Stimulated activated CD4-positive, alpha-beta T cell treated with anti-CD3 and anti-CD28 coated beads, Interleukin-1b, Interleukin-23, amount 100 ng/mL, for 4 hours (primary cell): ENCODE data around the gene SLC16A2.
"Not testable (repeated sequence)": the region's sequence is repeated elsewhere in the genome, so short reads cannot be mapped to it uniquely, and the experiment has no call there.

ENCODE experiments used
- DNase-seq, 2 donors: peaks; one replicate each; pipeline ENCODE4 v3.0.0-alpha.2; 2020; ENCODE audit warnings: low read depth in 2 of 2

SLC16A2 gene

GRCh38 chrX:74446876-74447275 lies 25.6 kb downstream of the SLC16A2 start:
- no peak for DNase-seq

- no peak for DNase-seq
These were observed 27.4 kb downstream of the SLC16A2 start for GRCh38 chrX:74448669-74449068.

GRCh38 chrX:74449322-74449936 lies 28.1 kb downstream of the SLC16A2 start:
- DNase-seq, result peak; percentile 7 to 23

- DNase-seq, result no peak
These were observed 28.6 kb downstream of the SLC16A2 start for GRCh38 chrX:74449937-74450330.

GRCh38 chrX:74450803-74451449 lies 29.6 kb downstream of the SLC16A2 start:
- no peak for DNase-seq

GRCh38 chrX:74451450-74452198 lies 30.3 kb downstream of the SLC16A2 start:
- DNase-seq, result no peak

- no peak for DNase-seq
These were observed 30.8 kb downstream of the SLC16A2 start for GRCh38 chrX:74452199-74452481.

- DNase-seq, result no peak
These were observed 31.9 kb downstream of the SLC16A2 start for GRCh38 chrX:74453178-74453577.

GRCh38 chrX:74454233-74454632 lies 32.9 kb downstream of the SLC16A2 start:
- DNase-seq, result not testable (repeated sequence)

- no peak for DNase-seq
These were observed 37.4 kb downstream of the SLC16A2 start for GRCh38 chrX:74458736-74459135.

GRCh38 chrX:74461384-74461783 lies 40.1 kb downstream of the SLC16A2 start:
- no peak for DNase-seq

- DNase-seq, result no peak
These were observed 43.4 kb downstream of the SLC16A2 start for GRCh38 chrX:74464722-74465121.

- no peak for DNase-seq
These were observed 44.1 kb downstream of the SLC16A2 start for GRCh38 chrX:74465424-74465823.

GRCh38 chrX:74467656-74468055 lies 46.4 kb downstream of the SLC16A2 start:
- DNase-seq, result no peak

GRCh38 chrX:74473116-74473515 lies 51.8 kb downstream of the SLC16A2 start:
- not testable (repeated sequence) for DNase-seq

- no peak for DNase-seq
These were observed 69.0 kb downstream of the SLC16A2 start for GRCh38 chrX:74490247-74490646.

GRCh38 chrX:74492720-74493201 lies 71.5 kb downstream of the SLC16A2 start:
- peak in 1 of 2 donors; percentile 3 for DNase-seq

- DNase-seq, result no peak
These were observed 72.5 kb downstream of the SLC16A2 start for GRCh38 chrX:74493806-74494205.

- no peak for DNase-seq
These were observed 77.6 kb downstream of the SLC16A2 start for GRCh38 chrX:74498924-74499323.

GRCh38 chrX:74500067-74500466 lies 78.8 kb downstream of the SLC16A2 start:
- no peak for DNase-seq

GRCh38 chrX:74500555-74500954 lies 79.3 kb downstream of the SLC16A2 start:
- DNase-seq, result no peak

GRCh38 chrX:74505437-74505836 lies 84.1 kb downstream of the SLC16A2 start:
- DNase-seq, result no peak
